Type B pancreatic cell (in vitro differentiated cells): ENCODE measurements around the gene SKOR1. TPM values are rescaled to one million over a fixed set of nuclear protein-coding genes. Genes with fewer than 3 reads are reported as not detected.

Source experiments
- DNase-seq: peaks from one replicate; pipeline ENCODE4 v3.0.0; 2021; ENCODE audit warnings: mixed read lengths; ENCODE audit not compliant: unreplicated experiment; ENCODE audit errors: extremely low spot score
- H3K27ac Mint-ChIP-seq: 2 replicates; pipeline ENCODE4 v1.8.0; 2021; ENCODE audit warnings: mild to moderate bottlenecking, mixed read lengths
- H3K27me3 Mint-ChIP-seq: 2 replicates; pipeline ENCODE4 v1.8.0; 2021; ENCODE audit warnings: mixed read lengths
- H3K36me3 Mint-ChIP-seq: 2 replicates; pipeline ENCODE4 v1.8.0; 2021; ENCODE audit warnings: mixed read lengths
- H3K4me1 Mint-ChIP-seq: one replicate; pipeline ENCODE4 v1.8.0; 2021; ENCODE audit warnings: mixed read lengths; ENCODE audit not compliant: unreplicated experiment
- H3K4me3 Mint-ChIP-seq: 2 replicates; pipeline ENCODE4 v1.8.0; 2021; ENCODE audit warnings: mild to moderate bottlenecking, mixed read lengths
- H3K9me3 Mint-ChIP-seq: 2 replicates; pipeline ENCODE4 v1.8.0; 2021; ENCODE audit warnings: mixed read lengths
- total RNA-seq: library from RNA; stranded (reverse); gene quantifications from 2 replicates; pipeline ENCODE4 v1.2.1, GENCODE V29; 2021; ENCODE audit warnings: low replicate concordance
- TF ChIP-seq, protein P1 (sequence below): fragments of 200-600 bp; sonication (generic); conservative IDR thresholded peaks from 2 replicates; pipeline ENCODE4 v1.5.0; 2021; ENCODE audit warnings: antibody characterized with exemption, mild to moderate bottlenecking

Gene SKOR1
- total RNA-seq, 1 donor from 2014 or later: 0.65 TPM

DNA sequence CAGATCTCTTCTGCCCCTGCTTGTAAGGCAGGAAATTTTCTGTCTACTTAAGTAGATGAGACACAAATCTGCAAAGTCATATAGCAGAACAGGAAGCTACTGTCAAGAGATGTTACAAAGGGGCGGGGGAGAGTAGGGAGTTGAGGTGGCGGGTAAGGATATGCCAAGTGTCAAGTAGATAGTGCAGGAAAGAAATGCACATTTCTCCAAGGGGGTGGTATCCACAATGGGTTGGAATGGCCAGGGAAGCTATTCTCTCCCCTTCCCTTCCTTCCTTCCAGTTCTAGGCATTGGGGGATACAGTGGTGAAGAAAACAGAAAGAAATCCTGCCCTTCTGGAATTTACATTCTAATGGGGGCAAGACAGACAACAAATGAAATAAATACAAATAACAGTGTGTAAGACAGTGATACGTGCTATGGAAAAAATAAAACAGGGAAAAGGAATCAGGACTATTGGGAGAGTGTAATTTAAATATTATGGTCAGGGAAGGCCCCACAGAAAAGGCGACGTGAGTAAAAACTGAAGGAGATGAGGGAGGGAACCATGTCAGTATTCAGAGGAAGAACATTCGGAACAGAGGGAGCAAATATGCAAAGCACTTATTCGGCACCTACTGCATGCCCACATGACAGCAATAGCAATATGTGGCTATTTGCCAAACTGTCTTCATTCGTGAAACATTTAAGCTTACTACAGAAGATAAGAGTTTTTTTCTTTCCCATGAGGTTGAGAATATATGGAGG lies 57.4 kb downstream of the SKOR1 start:
- Mint-ChIP-seq H3K36me3 (no peaks in the 10 kb centered on the region), H3K4me1 (peaks cover 34% of the 10 kb centered on the region), H3K4me3 (peak overlapping the region; percentile 35), H3K27me3 (no peaks in the 10 kb centered on the region), H3K9me3 (no peaks in the 10 kb centered on the region), H3K27ac (peak overlapping the region; percentile 91)
- DNase-seq: no peak
- TF ChIP-seq, protein P1, sequence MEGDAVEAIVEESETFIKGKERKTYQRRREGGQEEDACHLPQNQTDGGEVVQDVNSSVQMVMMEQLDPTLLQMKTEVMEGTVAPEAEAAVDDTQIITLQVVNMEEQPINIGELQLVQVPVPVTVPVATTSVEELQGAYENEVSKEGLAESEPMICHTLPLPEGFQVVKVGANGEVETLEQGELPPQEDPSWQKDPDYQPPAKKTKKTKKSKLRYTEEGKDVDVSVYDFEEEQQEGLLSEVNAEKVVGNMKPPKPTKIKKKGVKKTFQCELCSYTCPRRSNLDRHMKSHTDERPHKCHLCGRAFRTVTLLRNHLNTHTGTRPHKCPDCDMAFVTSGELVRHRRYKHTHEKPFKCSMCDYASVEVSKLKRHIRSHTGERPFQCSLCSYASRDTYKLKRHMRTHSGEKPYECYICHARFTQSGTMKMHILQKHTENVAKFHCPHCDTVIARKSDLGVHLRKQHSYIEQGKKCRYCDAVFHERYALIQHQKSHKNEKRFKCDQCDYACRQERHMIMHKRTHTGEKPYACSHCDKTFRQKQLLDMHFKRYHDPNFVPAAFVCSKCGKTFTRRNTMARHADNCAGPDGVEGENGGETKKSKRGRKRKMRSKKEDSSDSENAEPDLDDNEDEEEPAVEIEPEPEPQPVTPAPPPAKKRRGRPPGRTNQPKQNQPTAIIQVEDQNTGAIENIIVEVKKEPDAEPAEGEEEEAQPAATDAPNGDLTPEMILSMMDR: no peak

DNA sequence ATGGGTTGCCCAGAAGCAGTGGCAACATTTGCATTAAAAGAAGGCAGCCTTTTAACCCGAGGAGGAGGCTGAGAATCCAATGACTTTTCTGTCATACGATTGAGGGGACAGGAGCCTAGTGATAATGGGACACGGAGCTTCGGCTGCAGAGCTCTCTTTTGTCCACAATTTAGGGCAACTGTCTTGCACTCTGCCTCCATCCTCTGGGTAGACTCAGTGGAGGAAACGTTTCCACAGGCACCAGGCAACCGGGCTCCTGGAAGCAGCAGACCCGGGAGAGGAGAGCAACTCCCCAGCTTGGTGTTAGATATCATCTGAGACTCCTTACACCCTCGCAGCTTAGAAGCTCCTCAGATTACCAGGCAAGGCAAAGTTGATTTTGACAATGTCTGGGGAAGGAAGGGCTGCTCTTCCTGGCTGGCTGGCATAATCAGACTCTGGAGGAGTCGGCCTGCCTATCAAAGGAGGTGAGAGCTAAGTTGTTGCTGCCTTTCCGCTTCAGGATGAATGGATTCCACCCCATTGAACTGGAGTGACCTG lies 58.0 kb downstream of the SKOR1 start:
- no peak overlapping the region for H3K27ac Mint-ChIP-seq
- no peaks in the 10 kb centered on the region for H3K27me3 Mint-ChIP-seq

DNA sequence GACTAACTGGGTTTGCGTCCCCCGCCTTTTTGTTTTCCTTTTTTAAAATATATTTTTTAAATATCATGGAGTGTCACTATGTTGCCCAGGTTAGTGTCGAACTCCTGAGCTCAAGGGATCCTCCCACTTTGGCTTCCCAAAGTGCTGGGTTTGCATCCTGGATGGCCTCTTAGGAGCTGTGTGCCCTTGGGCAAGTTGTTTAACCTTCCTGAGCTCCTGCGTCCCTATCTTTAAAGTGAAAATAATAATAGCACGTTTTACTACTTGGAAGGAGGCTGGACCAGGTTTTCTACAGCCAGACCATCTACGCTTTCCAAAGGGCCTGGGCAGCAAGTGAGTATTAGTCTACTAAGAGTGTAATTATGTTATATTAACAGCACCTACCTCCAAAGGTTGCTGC lies 58.7 kb downstream of the SKOR1 start:
- TF ChIP-seq, protein P1: no peak
- Mint-ChIP-seq H3K4me3 (peak overlapping the region; percentile 46), H3K27ac (peak overlapping the region; percentile 19), H3K36me3 (peaks cover 5% of the 10 kb centered on the region), H3K9me3 (no peaks in the 10 kb centered on the region), H3K4me1 (peaks cover 35% of the 10 kb centered on the region), H3K27me3 (no peaks in the 10 kb centered on the region)
- DNase-seq: no peak

More for the DNA sequence above, 58.0 kb downstream of the SKOR1 start:
- H3K9me3 Mint-ChIP-seq: no peaks in the 10 kb centered on the region
- H3K4me1 Mint-ChIP-seq: peaks cover 39% of the 10 kb centered on the region
- no peak for DNase-seq
- peaks cover 1% of the 10 kb centered on the region for H3K36me3 Mint-ChIP-seq
- H3K4me3 Mint-ChIP-seq: peak overlapping the region; percentile 35
- TF ChIP-seq, protein P1: no peak

Other genes with a start within 250 kb of the SKOR1 start
- gene RNU6-1, start 14.5 kb downstream of the SKOR1 start, total RNA-seq: not detected in 2 replicates
- 56.2 and 67.2 TPM in 2 replicates for gene PIAS1, start 228.8 kb downstream of the SKOR1 start, total RNA-seq